Skin epidermis (tissue), 12 donors: ENCODE results near the gene PTDSS2.
"Not testable (repeated sequence)": the region's sequence is repeated elsewhere in the genome, so short reads cannot be mapped to it uniquely, and the experiment has no call there.

Experiments used
- H3K27ac ChIP-seq, 21 experiments: fragments of 200-600 bp; sonication (generic) in 11 of 21; one replicate each; pipeline ENCODE4 v1.5.0; 2020; ENCODE audit warnings: mild to moderate bottlenecking in 3 of 21, inconsistent platforms in 2 of 21, moderate library complexity in 2 of 21
- H3K4me3 ChIP-seq, 7 experiments: fragments of 200-600 bp; sonication (generic) in 2 of 7; one replicate each; pipeline ENCODE4 v1.5.0; 2020; ENCODE audit warnings: inconsistent platforms in 2 of 7, mild to moderate bottlenecking in 2 of 7, moderate library complexity in 1 of 7

The PTDSS2 gene

GRCh38 chr11:412641-413119 lies 37.4 kb upstream of the PTDSS2 start:
- peak overlapping the region in 1 of 7 experiments; percentile 10 for H3K4me3 ChIP-seq
- peak overlapping the region in 3 of 21 experiments; percentile 50 to 90 (median 62) for H3K27ac ChIP-seq

- H3K4me3 ChIP-seq = peak overlapping the region in 1 of 7 experiments; percentile 10
- H3K27ac ChIP-seq = peak overlapping the region in 4 of 21 experiments; percentile 20 to 90 (median 56)
Observed at GRCh38 chr11:413120-414081, 36.7 kb upstream of the PTDSS2 start.

GRCh38 chr11:414318-414857 lies 35.7 kb upstream of the PTDSS2 start:
- H3K4me3 ChIP-seq = peak overlapping the region; percentile 16 to 43 (median 39)

GRCh38 chr11:415640-416041 lies 34.4 kb upstream of the PTDSS2 start:
- peak overlapping the region in 19 of 21 experiments; percentile 33 to 95 (median 86) for H3K27ac ChIP-seq
- H3K4me3 ChIP-seq = peak overlapping the region; percentile 45 to 66 (median 57)

More at GRCh38 chr11:414318-414857, 35.7 kb upstream of the PTDSS2 start:
- H3K27ac ChIP-seq = peak overlapping the region in 15 of 21 experiments; percentile 7 to 95 (median 75)

GRCh38 chr11:416051-416756 lies 33.9 kb upstream of the PTDSS2 start:
- Histone ChIP-seq H3K27ac (peak overlapping the region; percentile 16 to 95 (median 85)), H3K4me3 (peak overlapping the region; percentile 45 to 66 (median 57))

GRCh38 chr11:416757-417621 lies 33.1 kb upstream of the PTDSS2 start:
- H3K4me3 ChIP-seq = peak overlapping the region; percentile 45 to 66 (median 57)
- H3K27ac ChIP-seq = peak overlapping the region; percentile 16 to 95 (median 85)

GRCh38 chr11:417652-418342 lies 32.3 kb upstream of the PTDSS2 start:
- H3K4me3 ChIP-seq = peak overlapping the region; percentile 45 to 66 (median 57)
- peak overlapping the region in 12 of 21 experiments; percentile 16 to 95 (median 84) for H3K27ac ChIP-seq

- H3K4me3 ChIP-seq = peak overlapping the region in 1 of 7 experiments; percentile 59
- no peak overlapping the region for H3K27ac ChIP-seq
Observed at GRCh38 chr11:418343-419247, 31.5 kb upstream of the PTDSS2 start.

- no peak overlapping the region for H3K4me3 ChIP-seq
Observed at GRCh38 chr11:419248-420005, 30.7 kb upstream of the PTDSS2 start.

GRCh38 chr11:420054-420910 lies 29.8 kb upstream of the PTDSS2 start:
- Histone ChIP-seq H3K4me3 (no peak overlapping the region), H3K27ac (no peak overlapping the region)

More at GRCh38 chr11:419248-420005, 30.7 kb upstream of the PTDSS2 start:
- H3K27ac ChIP-seq = no peak overlapping the region

GRCh38 chr11:420911-421321 lies 29.2 kb upstream of the PTDSS2 start:
- Histone ChIP-seq H3K27ac (no peak overlapping the region), H3K4me3 (no peak overlapping the region)

- Histone ChIP-seq H3K27ac (no peak overlapping the region), H3K4me3 (no peak overlapping the region)
Observed at GRCh38 chr11:422249-422656, 27.8 kb upstream of the PTDSS2 start.

GRCh38 chr11:424232-424631 lies 25.8 kb upstream of the PTDSS2 start:
- no peak overlapping the region for H3K27ac ChIP-seq
- no peak overlapping the region for H3K4me3 ChIP-seq

- H3K4me3 ChIP-seq, H3K27ac ChIP-seq: not testable (repeated sequence)
Observed at GRCh38 chr11:424766-425165, 25.3 kb upstream of the PTDSS2 start.

GRCh38 chr11:425301-425700 lies 24.8 kb upstream of the PTDSS2 start:
- no peak overlapping the region for H3K27ac ChIP-seq
- no peak overlapping the region for H3K4me3 ChIP-seq

- no peak overlapping the region for H3K27ac ChIP-seq
Observed at GRCh38 chr11:426851-427250, 23.2 kb upstream of the PTDSS2 start.

More at GRCh38 chr11:426851-427250, 23.2 kb upstream of the PTDSS2 start:
- no peak overlapping the region for H3K4me3 ChIP-seq
